Measurements from ENCODE around the gene TTLL12. TPM values are rescaled to one million over a fixed set of nuclear protein-coding genes. Genes with fewer than 3 reads are reported as not detected.

TTLL12 gene
- total RNA-seq, 1 donor from 2014 or later = 118 TPM

GRCh38 chr22:43169310-43170130 is 17.4 kb downstream of the TTLL12 start:
- H3K27ac Mint-ChIP-seq = no peak overlapping the region
- H3K4me3 Mint-ChIP-seq = no peak overlapping the region
- H3K36me3 Mint-ChIP-seq (ENCODE audit: low read depth) = peaks cover 32% of the 10 kb centered on the region
- peaks cover 4% of the 10 kb centered on the region for H3K4me1 Mint-ChIP-seq
- no peaks in the 10 kb centered on the region for H3K27me3 Mint-ChIP-seq
- intact Hi-C loops (cut with micrococcal nuclease) = no loop called here
- H3K9me3 Mint-ChIP-seq = no peaks in the 10 kb centered on the region
- DNase-seq = no peak

DNA sequence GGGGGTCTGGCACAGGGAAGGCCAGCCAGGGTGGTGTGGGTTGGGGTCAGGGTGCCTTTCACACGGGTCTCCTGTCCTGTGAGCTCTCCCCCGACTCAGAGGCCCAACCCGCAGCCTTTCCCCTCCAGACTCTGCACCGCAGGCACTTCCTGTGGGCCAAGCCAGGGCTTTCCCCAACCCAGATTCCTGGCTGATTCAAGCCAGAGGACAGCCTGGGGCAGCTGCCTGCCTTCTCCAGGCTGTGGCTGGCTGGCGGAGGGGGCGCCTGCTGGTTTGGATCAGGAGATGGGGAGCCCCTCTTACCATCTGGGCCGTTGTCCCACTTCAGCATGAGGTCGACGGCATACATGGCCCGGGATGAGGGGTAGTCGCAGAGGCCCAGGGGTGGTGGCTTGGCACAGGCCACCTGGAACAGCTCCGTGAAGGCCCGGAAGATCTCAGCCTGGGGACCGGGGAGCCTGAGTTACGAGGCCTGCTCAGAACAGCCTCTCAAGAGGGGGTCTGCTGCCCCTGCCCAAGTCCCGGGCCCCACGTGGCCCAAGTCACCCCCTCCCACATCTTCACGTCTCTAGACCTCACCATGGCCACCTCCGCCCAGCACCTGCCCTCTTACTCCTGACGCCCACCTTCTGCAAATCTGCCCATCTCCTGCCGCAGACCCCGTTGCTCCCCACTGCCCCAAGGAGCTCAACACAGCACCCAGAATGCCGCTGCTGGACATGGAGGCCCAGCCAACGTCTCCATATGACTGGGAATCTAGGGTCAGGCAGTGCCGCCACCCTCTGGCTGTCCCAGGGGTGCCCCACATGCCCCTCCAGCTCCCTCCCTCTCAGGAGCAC is 18.2 kb downstream of the TTLL12 start:
- Mint-ChIP-seq H3K4me1 (peaks cover 4% of the 10 kb centered on the region), H3K9me3 (no peaks in the 10 kb centered on the region), H3K27me3 (no peaks in the 10 kb centered on the region), H3K4me3 (no peak overlapping the region), H3K27ac (peak overlapping the region; percentile 60), H3K36me3 (ENCODE audit: low read depth) (peaks cover 37% of the 10 kb centered on the region)
- no peak for DNase-seq
- intact Hi-C loops (cut with micrococcal nuclease) = no loop called here

DNA sequence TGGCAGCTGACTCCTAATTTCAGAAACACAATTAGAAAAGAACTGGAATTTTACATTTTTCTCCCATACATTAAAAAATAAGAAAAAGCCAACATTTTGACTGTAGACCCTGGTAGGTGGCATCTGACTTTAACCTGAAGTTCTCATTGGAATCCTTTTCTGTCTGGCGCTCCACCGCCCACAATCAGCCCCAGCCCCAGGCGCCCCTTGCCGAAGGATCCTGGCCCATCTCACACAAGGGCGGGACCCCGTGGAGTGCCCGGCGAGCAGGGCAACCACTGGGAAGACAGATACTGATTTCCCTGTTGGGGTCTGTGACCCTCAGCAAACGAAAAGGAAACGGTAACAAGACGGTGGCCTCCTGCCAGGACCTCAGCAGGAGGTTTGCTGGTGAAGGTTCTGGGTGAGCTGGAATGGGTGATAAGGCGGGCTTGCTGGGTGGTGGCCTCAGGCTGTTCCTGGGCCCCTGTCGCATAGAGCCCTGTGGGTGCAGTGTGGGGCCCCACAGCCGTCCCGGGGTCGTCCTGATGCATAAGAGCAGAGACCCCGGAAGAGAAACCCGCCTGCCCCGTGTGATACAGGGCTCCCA is 19.8 kb downstream of the TTLL12 start:
- no peak overlapping the region for H3K27ac Mint-ChIP-seq
- no peaks in the 10 kb centered on the region for H3K27me3 Mint-ChIP-seq
- H3K36me3 Mint-ChIP-seq (ENCODE audit: low read depth) = peaks cover 25% of the 10 kb centered on the region
- no peak for DNase-seq
- H3K4me3 Mint-ChIP-seq = no peak overlapping the region
- peaks cover 4% of the 10 kb centered on the region for H3K4me1 Mint-ChIP-seq
- intact Hi-C loops (cut with micrococcal nuclease) = no loop called here
- no peaks in the 10 kb centered on the region for H3K9me3 Mint-ChIP-seq

DNA sequence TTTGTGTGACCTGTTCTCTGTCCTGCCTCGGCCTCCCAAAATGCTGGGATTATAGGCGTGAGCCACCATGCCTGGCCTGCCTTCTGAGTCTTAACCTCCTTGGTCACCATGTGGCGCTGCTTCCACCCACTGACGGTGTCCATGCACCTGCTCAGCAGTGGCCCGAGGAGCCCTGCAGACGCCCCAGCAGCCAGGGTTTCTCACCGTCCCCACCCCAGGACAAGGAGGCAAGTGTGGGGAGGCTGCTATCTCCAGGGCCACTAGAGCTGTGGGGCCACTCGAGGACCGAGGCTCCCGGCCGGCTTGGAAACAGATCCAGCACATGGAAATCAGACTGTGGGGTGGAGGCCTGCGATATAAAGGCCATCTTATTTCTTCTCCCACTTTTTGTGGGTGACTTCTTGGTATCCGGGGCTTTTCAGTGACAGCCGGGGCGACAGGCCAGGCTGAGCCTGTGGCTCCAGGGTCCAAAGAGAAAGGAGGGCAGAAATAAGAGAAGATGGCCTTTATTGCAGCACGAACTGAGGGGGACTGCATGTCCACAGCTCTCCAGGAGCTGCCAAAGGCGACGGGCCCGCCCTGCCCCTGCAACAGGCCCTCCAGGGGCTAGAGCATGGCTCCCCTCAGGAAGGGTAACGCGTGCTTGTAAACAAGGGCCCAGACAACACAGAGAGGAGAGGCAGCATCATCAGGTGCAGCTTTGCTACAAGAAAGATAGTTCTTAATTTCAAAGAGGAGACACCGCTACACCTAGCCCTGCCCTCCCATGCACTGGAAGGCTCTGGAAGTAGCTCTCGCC is 20.6 kb downstream of the TTLL12 start:
- no peak for DNase-seq
- peaks cover 4% of the 10 kb centered on the region for H3K4me1 Mint-ChIP-seq
- no peaks in the 10 kb centered on the region for H3K9me3 Mint-ChIP-seq
- H3K27ac Mint-ChIP-seq = no peak overlapping the region
- H3K4me3 Mint-ChIP-seq = no peak overlapping the region
- no peaks in the 10 kb centered on the region for H3K27me3 Mint-ChIP-seq
- peaks cover 24% of the 10 kb centered on the region for H3K36me3 Mint-ChIP-seq (ENCODE audit: low read depth)
- intact Hi-C loops (cut with micrococcal nuclease) = no loop called here

- H3K4me3 Mint-ChIP-seq = no peak overlapping the region
- intact Hi-C loops (cut with micrococcal nuclease) = no loop called here
- H3K4me1 Mint-ChIP-seq = peaks cover 2% of the 10 kb centered on the region
- no peaks in the 10 kb centered on the region for H3K9me3 Mint-ChIP-seq
- H3K36me3 Mint-ChIP-seq (ENCODE audit: low read depth) = peaks cover 15% of the 10 kb centered on the region
- no peak for DNase-seq
- H3K27ac Mint-ChIP-seq = peak overlapping the region; percentile 34
- no peaks in the 10 kb centered on the region for H3K27me3 Mint-ChIP-seq
Observed at GRCh38 chr22:43164636-43165035, 22.3 kb downstream of the TTLL12 start.

DNA sequence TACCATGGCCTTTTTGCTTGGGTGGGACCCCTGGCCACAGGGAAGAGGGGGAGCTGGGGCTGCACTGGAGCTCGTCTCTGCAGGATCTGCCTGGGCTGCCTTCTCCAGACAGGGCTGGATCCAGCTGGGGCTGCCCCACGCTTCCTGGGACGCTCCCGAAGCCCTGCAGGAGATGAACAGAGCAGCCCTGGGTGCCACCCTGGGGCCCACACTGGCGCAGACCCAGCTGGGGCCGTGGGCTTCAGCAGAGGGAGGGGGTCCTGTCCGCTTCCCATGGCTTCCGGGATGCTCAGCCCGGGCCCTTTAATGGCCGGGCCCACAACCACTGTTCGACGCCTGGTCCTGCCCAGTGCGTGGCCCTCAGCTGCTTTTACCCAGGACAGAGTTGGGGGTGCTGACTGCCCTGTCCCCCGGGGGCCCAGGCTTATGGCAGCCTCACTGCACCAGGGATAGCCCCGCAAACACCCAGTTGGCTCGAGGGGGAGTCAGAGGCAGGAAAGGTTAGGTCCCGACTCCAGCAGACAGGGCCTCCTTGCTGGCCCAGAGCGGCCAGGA is 23.6 kb downstream of the TTLL12 start:
- H3K4me1 Mint-ChIP-seq = no peaks in the 10 kb centered on the region
- peaks cover 13% of the 10 kb centered on the region for H3K36me3 Mint-ChIP-seq (ENCODE audit: low read depth)
- DNase-seq = no peak
- intact Hi-C loops (cut with micrococcal nuclease) = no loop called here
- no peaks in the 10 kb centered on the region for H3K27me3 Mint-ChIP-seq
- no peaks in the 10 kb centered on the region for H3K9me3 Mint-ChIP-seq
- no peak overlapping the region for H3K27ac Mint-ChIP-seq
- no peak overlapping the region for H3K4me3 Mint-ChIP-seq

DNA sequence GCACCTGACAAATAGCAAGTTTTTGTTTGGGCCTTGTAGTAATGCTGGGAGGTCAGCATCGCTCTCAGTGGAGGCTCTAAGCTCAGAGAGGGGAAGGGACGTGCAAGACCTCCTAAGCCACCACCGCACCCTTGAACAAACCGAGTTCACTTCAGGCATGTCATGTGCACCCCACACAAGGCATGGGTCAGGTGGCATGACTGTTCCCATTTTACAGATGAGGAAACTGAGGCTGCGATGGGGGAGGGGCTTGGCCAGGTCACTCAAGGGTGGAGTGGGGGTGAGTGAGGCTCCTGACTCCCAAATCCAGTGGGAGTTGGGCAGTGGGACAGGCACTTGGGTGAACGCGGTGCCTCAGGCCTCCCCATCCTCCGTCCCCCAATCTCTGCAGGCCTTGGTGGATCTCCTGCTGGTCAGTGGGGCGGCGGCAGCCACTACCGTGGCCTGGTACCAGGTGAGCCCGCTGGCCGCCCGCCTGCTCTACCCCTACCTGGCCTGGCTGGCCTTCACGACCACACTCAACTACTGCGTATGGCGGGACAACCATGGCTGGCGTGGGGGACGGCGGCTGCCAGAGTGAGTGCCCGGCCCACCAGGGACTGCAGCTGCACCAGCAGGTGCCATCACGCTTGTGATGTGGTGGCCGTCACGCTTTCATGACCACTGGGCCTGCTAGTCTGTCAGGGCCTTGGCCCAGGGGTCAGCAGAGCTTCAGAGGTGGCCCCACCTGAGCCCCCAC is 24.4 kb downstream of the TTLL12 start:
- Mint-ChIP-seq H3K4me1 (no peaks in the 10 kb centered on the region), H3K27me3 (no peaks in the 10 kb centered on the region), H3K4me3 (no peak overlapping the region), H3K27ac (no peak overlapping the region), H3K36me3 (ENCODE audit: low read depth) (peaks cover 7% of the 10 kb centered on the region), H3K9me3 (no peaks in the 10 kb centered on the region)
- intact Hi-C loops (cut with micrococcal nuclease) = no loop called here
- DNase-seq = no peak

- no peak for DNase-seq
- H3K4me3 Mint-ChIP-seq = no peak overlapping the region
- H3K9me3 Mint-ChIP-seq = no peaks in the 10 kb centered on the region
- H3K4me1 Mint-ChIP-seq = peaks cover 2% of the 10 kb centered on the region
- H3K27ac Mint-ChIP-seq = no peak overlapping the region
- no peaks in the 10 kb centered on the region for H3K27me3 Mint-ChIP-seq
- intact Hi-C loops (cut with micrococcal nuclease) = no loop called here
- H3K36me3 Mint-ChIP-seq (ENCODE audit: low read depth) = peaks cover 6% of the 10 kb centered on the region
Observed at GRCh38 chr22:43160497-43161126, 26.3 kb downstream of the TTLL12 start.

- Mint-ChIP-seq H3K9me3 (no peaks in the 10 kb centered on the region), H3K27me3 (no peaks in the 10 kb centered on the region), H3K27ac (no peak overlapping the region), H3K4me1 (peaks cover 4% of the 10 kb centered on the region), H3K4me3 (no peak overlapping the region), H3K36me3 (ENCODE audit: low read depth) (peaks cover 6% of the 10 kb centered on the region)
- DNase-seq = no peak
- intact Hi-C loops (cut with micrococcal nuclease) = no loop called here
Observed at GRCh38 chr22:43159484-43160178, 27.3 kb downstream of the TTLL12 start.

GRCh38 chr22:43158778-43159483 is 28.0 kb downstream of the TTLL12 start:
- Mint-ChIP-seq H3K4me1 (peaks cover 4% of the 10 kb centered on the region), H3K9me3 (no peaks in the 10 kb centered on the region), H3K4me3 (no peak overlapping the region), H3K27ac (no peak overlapping the region), H3K36me3 (ENCODE audit: low read depth) (peaks cover 4% of the 10 kb centered on the region), H3K27me3 (no peaks in the 10 kb centered on the region)
- intact Hi-C loops (cut with micrococcal nuclease) = no loop called here
- no peak for DNase-seq

GRCh38 chr22:43157874-43158546 is 28.9 kb downstream of the TTLL12 start:
- no peaks in the 10 kb centered on the region for H3K9me3 Mint-ChIP-seq
- peaks cover 2% of the 10 kb centered on the region for H3K36me3 Mint-ChIP-seq (ENCODE audit: low read depth)
- intact Hi-C loops (cut with micrococcal nuclease) = no loop called here
- DNase-seq = no peak
- no peak overlapping the region for H3K4me3 Mint-ChIP-seq
- peaks cover 5% of the 10 kb centered on the region for H3K4me1 Mint-ChIP-seq
- H3K27ac Mint-ChIP-seq = peak overlapping the region; percentile 41
- no peaks in the 10 kb centered on the region for H3K27me3 Mint-ChIP-seq

All from activated CD4-positive, alpha-beta T cell treated with anti-CD3 and anti-CD28 coated beads, Interleukin-2, amount 10 ng/mL, durations not matched to agents 24 days and 14 days (primary cell).